ENCODE results near the gene SLIT3. TPM values are rescaled to one million over a fixed set of nuclear protein-coding genes. Genes with fewer than 3 reads are reported as not detected.

SLIT3 gene
- total RNA-seq, 1 experiment from 2014 or later: 0.92 TPM

GRCh38 chr5:169100735-169101075 is 200.2 kb downstream of the SLIT3 start:
- Histone ChIP-seq H2BK120ac (ENCODE audit: low read depth, low read length, poor library complexity, severe bottlenecking) (no peak overlapping the region), H3K9me3 (ENCODE audit: control insufficient read depth, low read depth, low read length) (no peaks in the 10 kb centered on the region), H3K18ac (ENCODE audit: insufficient read length, low read depth, low read length) (no peak overlapping the region), H2BK12ac (ENCODE audit: insufficient read length, low read depth, low read length) (no peak overlapping the region), H3K27me3 (ENCODE audit: insufficient read depth, low read length) (no peaks in the 10 kb centered on the region), H2BK20ac (ENCODE audit: low read depth, low read length, poor library complexity, severe bottlenecking) (no peak overlapping the region), H3K79me1 (ENCODE audit: insufficient read depth, low read depth, low read length, poor library complexity, severe bottlenecking) (no peaks in the 10 kb centered on the region), H3K56ac (ENCODE audit: insufficient read length, low read depth, low read length) (no peak overlapping the region), H4K5ac (ENCODE audit: insufficient read length, low read depth, low read length) (no peak overlapping the region), H3K79me2 (ENCODE audit: insufficient read depth, low read length) (no peaks in the 10 kb centered on the region), H3K9ac (ENCODE audit: extremely low read depth, insufficient read length, low read length) (no peak overlapping the region), H3K4ac (ENCODE audit: low read depth, low read length) (no peak overlapping the region), H3K23ac (ENCODE audit: insufficient read length, low read depth, low read length) (no peak overlapping the region), H4K20me1 (ENCODE audit: control insufficient read depth, insufficient read depth, insufficient read length) (no peaks in the 10 kb centered on the region), H4K8ac (replicated peaks; ENCODE audit: insufficient read length, low read depth, low read length) (no peak overlapping the region), H2AK5ac (ENCODE audit: insufficient read length, low read length) (no peak overlapping the region), H3T11ph (ENCODE audit: low read length) (no peak overlapping the region), H4K91ac (ENCODE audit: insufficient read length, low read depth, low read length) (no peak overlapping the region), H3K4me1 (ENCODE audit: insufficient read depth, low read length) (0 out of 2 replicates have a peak, but pooled peaks cover 3% of the 10 kb centered on the region), H2BK15ac (ENCODE audit: low read depth, low read length) (no peak overlapping the region), H3K14ac (ENCODE audit: insufficient read depth, low read length) (no peak overlapping the region), H2AFZ (ENCODE audit: low read length) (no peak overlapping the region), H2BK5ac (ENCODE audit: insufficient read length, low read length) (no peak overlapping the region), H3K27ac (ENCODE audit: insufficient read length, low read depth, low read length) (no peak overlapping the region), H3K23me2 (ENCODE audit: insufficient read length, low read depth, low read length, poor library complexity, severe bottlenecking) (no peaks in the 10 kb centered on the region), H3K4me2 (ENCODE audit: insufficient read depth, insufficient read length, low read length) (no peak overlapping the region)
- peaks cover 0 to 5% (median 0%) of the 10 kb centered on the region in 3 experiments; a peak in 1 of 7 replicates for H3K36me3 Mint-ChIP-seq (ENCODE audit: insufficient read depth in 1 of 3, low read depth in 3 of 3)
- H3K4me3 Mint-ChIP-seq: no peak overlapping the region
- H3K9me3 Mint-ChIP-seq: peaks cover 0 to 5% of the 10 kb centered on the region in 2 experiments; a peak in 2 of 5 replicates
- no CpG with 5 or more reads among the region's 2 CpGs for WGBS (ENCODE audit: extremely low coverage, insufficient read length, low lambda C conversion rate)
- peaks cover 17% of the 10 kb centered on the region for H3K27me3 Mint-ChIP-seq (ENCODE audit: low read depth)
- DNase-seq: no peak
- no peak for TF ChIP-seq CTCF (conservative IDR thresholded peaks at IDR 0.05)
- no peak overlapping the region for H3K27ac Mint-ChIP-seq
- H3K4me1 Mint-ChIP-seq: peaks cover 40 to 43% of the 10 kb centered on the region in 2 experiments
